ENCODE measurements around the gene ARPC1A. TPM values are rescaled to one million over a fixed set of nuclear protein-coding genes. Genes with fewer than 3 reads are reported as not detected.

Gene ARPC1A
- total RNA-seq, 1 experiment from 2014 or later = 183 TPM

- Histone ChIP-seq H3K27me3 (ENCODE audit: low read length) (no peaks in the 10 kb centered on the region), H3K27ac (ENCODE audit: low read length) (no peak overlapping the region), H3K4me1 (ENCODE audit: insufficient read depth, low read length) (peaks cover 10% of the 10 kb centered on the region; the same call in 1 of the 2 replicates), H3K9me2 (replicated peaks; ENCODE audit: low read length) (no peaks in the 10 kb centered on the region), H3F3A (ENCODE audit: low read length, unreplicated experiment) (no peaks in the 10 kb centered on the region), H4K20me1 (ENCODE audit: low read length) (peaks cover 14% of the 10 kb centered on the region; the same call in 1 of the 2 replicates), H2AFZ (ENCODE audit: low read length) (no peak overlapping the region), H3K36me3 (ENCODE audit: low read depth, low read length) (peaks cover 17% of the 10 kb centered on the region), H3K4me3 (ENCODE audit: low read length) (no peak overlapping the region), H3K9me3 (ENCODE audit: low read length) (no peaks in the 10 kb centered on the region), H3K79me2 (ENCODE audit: low read length) (peaks cover 36% of the 10 kb centered on the region), H3K4me2 (ENCODE audit: low read length) (no peak overlapping the region), H3K9ac (ENCODE audit: low read length) (no peak overlapping the region)
- TF ChIP-seq EZH2phosphoT487 (IDR thresholded peaks at IDR 0.05; ENCODE audit: borderline replicate concordance, low read length) (no peak), EZH2 (IDR thresholded peaks at IDR 0.05; ENCODE audit: low read length, unreplicated experiment) (no peak)
- TF ChIP-seq, protein P1, sequence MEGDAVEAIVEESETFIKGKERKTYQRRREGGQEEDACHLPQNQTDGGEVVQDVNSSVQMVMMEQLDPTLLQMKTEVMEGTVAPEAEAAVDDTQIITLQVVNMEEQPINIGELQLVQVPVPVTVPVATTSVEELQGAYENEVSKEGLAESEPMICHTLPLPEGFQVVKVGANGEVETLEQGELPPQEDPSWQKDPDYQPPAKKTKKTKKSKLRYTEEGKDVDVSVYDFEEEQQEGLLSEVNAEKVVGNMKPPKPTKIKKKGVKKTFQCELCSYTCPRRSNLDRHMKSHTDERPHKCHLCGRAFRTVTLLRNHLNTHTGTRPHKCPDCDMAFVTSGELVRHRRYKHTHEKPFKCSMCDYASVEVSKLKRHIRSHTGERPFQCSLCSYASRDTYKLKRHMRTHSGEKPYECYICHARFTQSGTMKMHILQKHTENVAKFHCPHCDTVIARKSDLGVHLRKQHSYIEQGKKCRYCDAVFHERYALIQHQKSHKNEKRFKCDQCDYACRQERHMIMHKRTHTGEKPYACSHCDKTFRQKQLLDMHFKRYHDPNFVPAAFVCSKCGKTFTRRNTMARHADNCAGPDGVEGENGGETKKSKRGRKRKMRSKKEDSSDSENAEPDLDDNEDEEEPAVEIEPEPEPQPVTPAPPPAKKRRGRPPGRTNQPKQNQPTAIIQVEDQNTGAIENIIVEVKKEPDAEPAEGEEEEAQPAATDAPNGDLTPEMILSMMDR (conservative IDR thresholded peaks at IDR 0.05; ENCODE audit: low read depth, low read length) = no peak
- intact Hi-C loops (cut with micrococcal nuclease) = no loop called here
- ATAC-seq (peak; percentile 25; the same call in 1 of the 2 replicates), DNase-seq (no peak)
- ChIA-PET CTCF (no interaction called here), POLR2A (ENCODE audit: unreplicated experiment) (no interaction called here)
- BruUV-seq (replicated peaks) = no TSS peak
Measured at GRCh38 chr7:99383791-99384370, 58.2 kb downstream of the ARPC1A start.

- no peaks in the 10 kb centered on the region for H3K9me2 ChIP-seq (replicated peaks; ENCODE audit: low read length)
- ChIA-PET CTCF (no interaction called here), POLR2A (ENCODE audit: unreplicated experiment) (no interaction called here)
- ATAC-seq = peak; percentile 16; the same call in 1 of the 2 replicates
- no peak overlapping the region for H3K4me3 ChIP-seq (ENCODE audit: low read length)
- H3K27me3 ChIP-seq (ENCODE audit: low read length) = no peaks in the 10 kb centered on the region
- H2AFZ ChIP-seq (ENCODE audit: low read length) = no peak overlapping the region
- peaks cover 8% of the 10 kb centered on the region; the same call in 1 of the 2 replicates for H3K4me1 ChIP-seq (ENCODE audit: insufficient read depth, low read length)
- no peak overlapping the region for H3K27ac ChIP-seq (ENCODE audit: low read length)
- no peak for DNase-seq
- H3K79me2 ChIP-seq (ENCODE audit: low read length) = peaks cover 29% of the 10 kb centered on the region
- H3K9me3 ChIP-seq (ENCODE audit: low read length) = no peaks in the 10 kb centered on the region
- peaks cover 17% of the 10 kb centered on the region for H3K36me3 ChIP-seq (ENCODE audit: low read depth, low read length)
- no peak for TF ChIP-seq EZH2 (IDR thresholded peaks at IDR 0.05; ENCODE audit: low read length, unreplicated experiment)
- no peak for TF ChIP-seq EZH2phosphoT487 (IDR thresholded peaks at IDR 0.05; ENCODE audit: borderline replicate concordance, low read length)
- TF ChIP-seq, protein P1 (conservative IDR thresholded peaks at IDR 0.05; ENCODE audit: low read depth, low read length) = no peak
- intact Hi-C loops (cut with micrococcal nuclease) = no loop called here
- H3K9ac ChIP-seq (ENCODE audit: low read length) = no peak overlapping the region
- H3F3A ChIP-seq (ENCODE audit: low read length, unreplicated experiment) = no peaks in the 10 kb centered on the region
- BruUV-seq (replicated peaks) = no TSS peak
- no peak overlapping the region for H3K4me2 ChIP-seq (ENCODE audit: low read length)
- peaks cover 10% of the 10 kb centered on the region; the same call in 1 of the 2 replicates for H4K20me1 ChIP-seq (ENCODE audit: low read length)
Measured at GRCh38 chr7:99384523-99384922, 58.8 kb downstream of the ARPC1A start.

DNA sequence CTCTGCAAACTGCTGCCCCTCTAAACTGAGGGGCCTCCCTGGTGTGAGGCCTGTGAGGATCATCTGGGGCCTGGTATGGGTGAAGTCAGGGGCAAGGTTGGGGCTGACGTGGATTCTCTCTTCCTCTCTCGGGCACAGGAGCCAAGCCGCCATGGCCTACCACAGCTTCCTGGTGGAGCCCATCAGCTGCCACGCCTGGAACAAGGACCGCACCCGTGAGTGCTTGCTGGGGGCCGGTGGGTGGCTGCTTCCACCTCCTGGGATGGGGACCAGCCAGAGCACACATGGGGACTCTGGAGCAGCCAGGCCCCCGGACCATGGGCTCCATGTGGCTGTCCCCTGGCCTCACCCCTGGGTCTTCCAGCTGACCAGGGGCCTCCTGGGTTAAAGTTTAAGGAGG lies 59.9 kb downstream of the ARPC1A start:
- TF ChIP-seq, protein P1 (conservative IDR thresholded peaks at IDR 0.05; ENCODE audit: low read depth, low read length) = no peak
- no peak for TF ChIP-seq EZH2 (IDR thresholded peaks at IDR 0.05; ENCODE audit: low read length, unreplicated experiment)
- no peak for TF ChIP-seq EZH2phosphoT487 (IDR thresholded peaks at IDR 0.05; ENCODE audit: borderline replicate concordance, low read length)
- peaks cover 3% of the 10 kb centered on the region; the same call in 1 of the 2 replicates for H4K20me1 ChIP-seq (ENCODE audit: low read length)
- no peak overlapping the region for H3K4me3 ChIP-seq (ENCODE audit: low read length)
- H3K4me1 ChIP-seq (ENCODE audit: insufficient read depth, low read length) = no peaks in the 10 kb centered on the region
- no peak overlapping the region for H2AFZ ChIP-seq (ENCODE audit: low read length)
- BruUV-seq (replicated peaks) = no TSS peak
- no peaks in the 10 kb centered on the region for H3K9me3 ChIP-seq (ENCODE audit: low read length)
- no peak for DNase-seq
- CTCF ChIA-PET = no interaction called here
- no peak overlapping the region for H3K4me2 ChIP-seq (ENCODE audit: low read length)
- intact Hi-C loops (cut with micrococcal nuclease) = no loop called here
- H3K27ac ChIP-seq (ENCODE audit: low read length) = no peak overlapping the region
- peaks cover 13% of the 10 kb centered on the region for H3K36me3 ChIP-seq (ENCODE audit: low read depth, low read length)
- no peaks in the 10 kb centered on the region for H3F3A ChIP-seq (ENCODE audit: low read length, unreplicated experiment)
- H3K27me3 ChIP-seq (ENCODE audit: low read length) = no peaks in the 10 kb centered on the region
- H3K9ac ChIP-seq (ENCODE audit: low read length) = no peak overlapping the region
- POLR2A ChIA-PET (ENCODE audit: unreplicated experiment) = no interaction called here
- no peaks in the 10 kb centered on the region for H3K9me2 ChIP-seq (replicated peaks; ENCODE audit: low read length)
- no peak for ATAC-seq
- H3K79me2 ChIP-seq (ENCODE audit: low read length) = peaks cover 19% of the 10 kb centered on the region
